ENCODE data around the gene CWC25. TPM values are rescaled to one million over a fixed set of nuclear protein-coding genes. Genes with fewer than 3 reads are reported as not detected.

CWC25 gene
- total and polyA plus RNA-seq, 9 of the 15 experiments (the other 6 are each of a cell fraction or from before 2014, with no cell fraction given) = 16.5 to 27.4 (median 23.0) TPM

DNA sequence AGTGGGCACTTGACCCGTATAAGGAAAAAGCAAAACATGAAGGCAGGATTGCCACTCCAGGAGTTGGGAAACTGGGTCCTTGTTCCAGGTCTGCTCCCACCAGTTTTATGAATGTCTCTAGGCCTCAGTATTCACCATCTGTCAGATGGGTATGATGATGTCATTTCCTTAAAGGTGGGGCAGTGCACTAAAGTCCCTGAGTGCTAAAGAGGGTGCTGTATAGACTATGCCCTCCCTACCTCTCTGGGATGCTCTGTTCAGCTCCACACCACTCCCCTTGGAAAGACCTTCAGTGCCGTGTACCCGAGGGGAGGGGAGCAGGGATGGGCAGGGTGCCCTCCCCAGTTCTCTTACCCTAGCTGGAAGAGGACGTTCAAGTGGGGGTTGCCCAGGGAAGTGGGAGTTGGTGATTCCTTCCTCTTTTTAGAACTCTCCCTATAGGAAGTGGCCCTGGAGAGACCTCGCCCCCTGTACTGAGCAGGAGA lies 46.9 kb upstream of the CWC25 start:
- Histone ChIP-seq H3K4me3 (peak overlapping the region; percentile 97), H2AFZ (ENCODE audit: low read depth, low read length) (0 out of 2 replicates have a peak overlapping the region, but pooled peaks have one; percentile 20), H4K20me1 (replicated peaks; ENCODE audit: control insufficient read depth, insufficient read depth, low read length) (peaks cover 43% of the 10 kb centered on the region), H3K9me1 (ENCODE audit: control insufficient read depth, insufficient read depth, low read length) (peaks cover 17% of the 10 kb centered on the region), H3K9me3 (replicated peaks; ENCODE audit: control insufficient read depth, insufficient read depth, low read depth, low read length) (no peaks in the 10 kb centered on the region), H3K4me1 (replicated peaks in 1 of 2; ENCODE audit: control insufficient read depth in 2 of 2, insufficient read depth in 2 of 2, low read length in 2 of 2) (peaks cover 17 to 46% of the 10 kb centered on the region in 2 experiments), H3K9ac (ENCODE audit: insufficient read depth in 1 of 2, low read depth in 2 of 2, low read length in 2 of 2) (peak overlapping the region; percentile 80 to 91; a peak in 3 of 4 replicates), H3K27ac (ENCODE audit: extremely low read depth, low read depth, low read length) (peak overlapping the region; percentile 92), H3K79me2 (ENCODE audit: control insufficient read depth, insufficient read depth, low read length) (peaks cover 65% of the 10 kb centered on the region), H3K36me3 (ENCODE audit: control insufficient read depth, insufficient read depth, low read length) (peaks cover 34% of the 10 kb centered on the region; the same call in 2 of the 3 replicates), H3K4me2 (ENCODE audit: insufficient read depth, low read length) (peak overlapping the region; percentile 98), H3K27me3 (ENCODE audit: control insufficient read depth in 2 of 2, insufficient read depth in 2 of 2, low read length in 2 of 2) (no peaks in the 10 kb centered on the region)
- ATAC-seq (no peak), FAIRE-seq (no peak), DNase-seq (ENCODE audit: extremely low read depth in 1 of 4, low spot score in 3 of 4) (no peak)
- ChIA-PET POLR2A (interaction anchor here (0.5 to 5.0 kb wide), 14 partner anchors 9 to 1108 kb away, joined by 3 to 70 read pairs (median 4); partner anchors contain the start of genes PSMD3, RPL19 and RPL23), CTCF (ENCODE audit: low intra/inter-chr PET ratio) (no interaction called here)
- 11% methylated on average over 5 of the region's 5 CpGs for WGBS (ENCODE audit: insufficient coverage, low coverage, missing lambda C conversion rate)
- in situ Hi-C loops (cut with MboI) (no loop called here), intact Hi-C loops (cut with micrococcal nuclease) (loop anchor here (5.0 kb wide), 2 partner anchors 55 to 110 kb away; partner anchors contain the start of gene LASP1NB)
- no TSS peak for BruUV-seq (replicated peaks)
- no peak for TF ChIP-seq RAD51 (IDR thresholded peaks at IDR 0.05; ENCODE audit: borderline replicate concordance, low read depth)
- peak; percentile 44 to 58; a peak in 3 of 4 replicates for TF ChIP-seq KDM1A (IDR thresholded peaks at IDR 0.05)
- no peak for TF ChIP-seq ZBTB5 (IDR thresholded peaks at IDR 0.05)
- TF ChIP-seq KLF1 (tag; IDR thresholded peaks at IDR 0.05) = no peak
- peak; percentile 52; the same call in 1 of the 2 replicates for TF ChIP-seq BCOR (IDR thresholded peaks at IDR 0.05)
- TF ChIP-seq CHD1 (IDR thresholded peaks at IDR 0.05; ENCODE audit: low read length) = peak; percentile 50
- TF ChIP-seq EZH2 (IDR thresholded peaks at IDR 0.05; ENCODE audit: borderline replicate concordance, low read depth, low read length) = no peak
- no peak for TF ChIP-seq MCM3 (IDR thresholded peaks at IDR 0.05)
- no peak for TF ChIP-seq ZKSCAN3 (CRISPR knock-in tag; IDR thresholded peaks at IDR 0.05)
- TF ChIP-seq SPI1 (IDR thresholded peaks at IDR 0.05; ENCODE audit: borderline replicate concordance, low read depth, low read length) = peak; percentile 11; the same call in 1 of the 2 replicates
- TF ChIP-seq RBM25 (IDR thresholded peaks at IDR 0.05; ENCODE audit: low read depth, low read length, severe bottlenecking) = peak; percentile 80

All from K562 (cell line).